Measurements from ENCODE around the gene MYLK.
"Not testable (repeated sequence)": the region's sequence is repeated elsewhere in the genome, so short reads cannot be mapped to it uniquely, and the experiment has no call there.

MYLK gene

DNA sequence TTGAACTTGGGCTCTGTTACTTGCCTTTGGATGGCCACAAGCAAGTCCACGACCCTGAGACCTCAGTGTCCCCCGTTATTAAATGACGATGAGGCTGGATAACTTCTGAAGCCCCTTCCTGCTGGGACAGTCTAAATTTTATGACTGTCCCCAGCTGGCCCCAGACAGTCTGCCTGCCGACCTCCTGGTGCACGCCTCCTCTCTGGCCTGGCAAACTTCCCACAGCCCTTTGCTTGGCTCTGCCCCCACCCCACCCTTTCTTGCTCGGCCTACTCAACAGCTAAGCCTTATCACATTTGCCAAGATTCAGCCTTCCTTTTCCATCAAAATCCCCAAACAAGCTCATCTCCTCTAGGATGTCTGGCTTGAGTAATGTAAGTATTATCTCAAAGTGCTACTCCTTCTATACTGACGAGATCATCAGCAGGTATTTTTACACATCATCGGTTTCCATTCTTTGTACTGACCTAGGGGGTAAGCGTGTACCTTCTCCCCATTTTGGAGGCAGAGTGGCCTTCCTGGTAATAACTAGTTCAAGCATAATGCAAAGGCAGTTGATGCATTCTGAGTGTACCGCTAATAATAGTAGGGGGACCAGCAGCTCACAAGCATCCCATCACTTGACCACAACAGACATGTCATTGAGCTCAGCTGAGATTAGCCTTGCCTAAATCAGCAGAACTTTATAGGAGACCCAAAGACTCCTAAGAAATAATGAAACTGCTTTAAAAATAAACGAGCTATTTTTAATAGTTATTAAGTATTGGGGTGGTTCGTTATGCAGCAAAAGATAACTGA lies 178.4 kb downstream of the MYLK start:
- DNase-seq (ENCODE audit: insufficient read length, low spot score) (no peak), FAIRE-seq (no peak)
- TF ChIP-seq, protein P1, sequence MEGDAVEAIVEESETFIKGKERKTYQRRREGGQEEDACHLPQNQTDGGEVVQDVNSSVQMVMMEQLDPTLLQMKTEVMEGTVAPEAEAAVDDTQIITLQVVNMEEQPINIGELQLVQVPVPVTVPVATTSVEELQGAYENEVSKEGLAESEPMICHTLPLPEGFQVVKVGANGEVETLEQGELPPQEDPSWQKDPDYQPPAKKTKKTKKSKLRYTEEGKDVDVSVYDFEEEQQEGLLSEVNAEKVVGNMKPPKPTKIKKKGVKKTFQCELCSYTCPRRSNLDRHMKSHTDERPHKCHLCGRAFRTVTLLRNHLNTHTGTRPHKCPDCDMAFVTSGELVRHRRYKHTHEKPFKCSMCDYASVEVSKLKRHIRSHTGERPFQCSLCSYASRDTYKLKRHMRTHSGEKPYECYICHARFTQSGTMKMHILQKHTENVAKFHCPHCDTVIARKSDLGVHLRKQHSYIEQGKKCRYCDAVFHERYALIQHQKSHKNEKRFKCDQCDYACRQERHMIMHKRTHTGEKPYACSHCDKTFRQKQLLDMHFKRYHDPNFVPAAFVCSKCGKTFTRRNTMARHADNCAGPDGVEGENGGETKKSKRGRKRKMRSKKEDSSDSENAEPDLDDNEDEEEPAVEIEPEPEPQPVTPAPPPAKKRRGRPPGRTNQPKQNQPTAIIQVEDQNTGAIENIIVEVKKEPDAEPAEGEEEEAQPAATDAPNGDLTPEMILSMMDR (IDR thresholded peaks at IDR 0.05; ENCODE audit: insufficient read depth, missing control alignments): no peak

GRCh38 chr3:123703663-123704062 lies 180.5 kb downstream of the MYLK start:
- FAIRE-seq; DNase-seq (ENCODE audit: insufficient read length, low spot score): not testable (repeated sequence)

DNA sequence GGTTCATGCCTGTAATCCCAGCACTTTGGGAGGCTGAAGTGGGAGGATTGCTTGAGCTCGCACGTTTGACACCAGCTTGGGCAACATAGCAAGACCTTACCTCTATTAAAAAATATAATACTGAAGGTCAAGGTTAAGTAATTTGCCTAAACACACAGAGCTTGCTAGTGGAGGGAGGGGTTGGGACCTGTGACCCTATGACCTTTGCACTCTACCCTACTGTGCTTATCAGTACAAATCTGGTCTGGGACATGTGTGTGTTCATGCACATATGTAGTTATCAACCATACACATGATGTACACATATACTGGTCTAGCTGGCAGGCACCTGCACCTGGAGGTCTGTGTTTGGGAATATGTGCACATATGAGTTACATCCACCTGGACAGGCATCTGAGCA lies 181.4 kb downstream of the MYLK start:
- TF ChIP-seq, protein P1 (IDR thresholded peaks at IDR 0.05; ENCODE audit: insufficient read depth, missing control alignments): no peak
- FAIRE-seq: no peak

DNA sequence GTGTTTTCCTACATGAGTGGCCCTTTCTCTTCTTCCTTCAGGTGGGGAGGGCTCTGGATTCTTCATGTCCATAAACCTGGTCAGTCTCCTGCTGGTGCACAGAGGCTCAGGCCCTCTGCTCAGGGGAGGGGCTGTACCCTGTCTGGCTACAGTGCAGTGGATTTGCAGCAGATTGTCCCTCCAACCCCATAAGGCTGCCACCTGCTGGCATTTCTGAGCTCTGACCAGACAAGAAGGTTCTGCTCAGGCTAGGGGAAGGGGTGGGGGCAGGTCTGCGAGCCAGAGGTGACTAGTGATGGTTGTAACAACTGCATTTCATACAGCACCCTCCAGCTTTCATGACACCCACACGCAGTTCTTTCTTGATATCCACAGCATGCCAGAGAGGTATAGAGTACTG lies 182.1 kb downstream of the MYLK start:
- TF ChIP-seq, protein P1 (IDR thresholded peaks at IDR 0.05; ENCODE audit: insufficient read depth, missing control alignments): peak; percentile 61
- FAIRE-seq; DNase-seq (ENCODE audit: insufficient read length, low spot score): not testable (repeated sequence)

More for the DNA sequence above, 181.4 kb downstream of the MYLK start:
- DNase-seq (ENCODE audit: insufficient read length, low spot score): no peak

DNA sequence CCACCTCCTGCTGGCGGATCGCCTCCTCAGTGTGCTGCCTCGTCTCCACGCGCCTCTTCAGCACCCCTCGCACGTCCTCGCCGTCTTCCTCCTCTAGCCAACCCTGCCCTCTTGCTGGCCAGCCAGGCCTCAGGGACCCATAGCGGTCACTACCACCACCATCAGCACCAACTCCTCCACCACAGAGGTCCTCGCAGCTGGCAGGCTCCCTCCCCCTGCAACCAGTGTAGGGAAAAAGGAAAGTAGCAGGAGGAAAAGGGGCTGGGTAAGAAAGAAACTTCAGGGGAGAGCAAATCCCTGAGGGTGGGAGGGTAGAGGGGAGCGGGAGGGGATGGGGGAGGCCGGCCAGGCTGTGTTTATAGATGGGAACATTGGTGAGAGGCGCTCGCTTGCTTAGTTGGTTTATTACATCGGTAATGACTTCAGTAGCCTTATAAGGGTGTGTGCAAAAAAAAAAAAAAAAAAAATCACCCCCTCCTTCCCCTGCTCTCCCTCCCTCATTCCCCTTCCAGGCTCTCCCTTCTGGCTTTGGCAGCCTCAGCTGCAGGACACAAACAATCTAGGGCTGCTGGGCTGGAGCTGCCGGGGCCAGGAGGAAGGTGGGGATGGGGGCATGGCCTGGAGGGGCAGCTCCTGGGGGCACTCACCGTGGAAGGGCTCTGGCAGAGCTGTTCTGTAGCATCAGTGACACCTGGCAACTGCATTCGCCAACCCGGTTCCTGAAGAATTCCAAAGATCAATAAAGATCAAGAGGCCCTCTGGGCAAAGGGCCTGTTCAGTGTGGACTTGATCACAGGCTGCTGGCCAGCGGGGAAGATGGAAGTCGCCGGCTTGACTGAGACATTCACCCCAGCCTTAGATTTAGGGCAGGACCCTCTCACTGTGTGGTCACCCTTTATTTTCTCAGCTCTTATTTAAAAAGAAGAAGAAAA lies 183.1 kb downstream of the MYLK start:
- DNase-seq (ENCODE audit: insufficient read length, low spot score) (no peak), FAIRE-seq (no peak)
- TF ChIP-seq, protein P1 (IDR thresholded peaks at IDR 0.05; ENCODE audit: insufficient read depth, missing control alignments): no peak

GRCh38 chr3:123698813-123699212 lies 185.3 kb downstream of the MYLK start:
- FAIRE-seq (no peak), DNase-seq (ENCODE audit: insufficient read length, low spot score) (no peak)
- TF ChIP-seq, protein P1 (IDR thresholded peaks at IDR 0.05; ENCODE audit: insufficient read depth, missing control alignments): no peak

DNA sequence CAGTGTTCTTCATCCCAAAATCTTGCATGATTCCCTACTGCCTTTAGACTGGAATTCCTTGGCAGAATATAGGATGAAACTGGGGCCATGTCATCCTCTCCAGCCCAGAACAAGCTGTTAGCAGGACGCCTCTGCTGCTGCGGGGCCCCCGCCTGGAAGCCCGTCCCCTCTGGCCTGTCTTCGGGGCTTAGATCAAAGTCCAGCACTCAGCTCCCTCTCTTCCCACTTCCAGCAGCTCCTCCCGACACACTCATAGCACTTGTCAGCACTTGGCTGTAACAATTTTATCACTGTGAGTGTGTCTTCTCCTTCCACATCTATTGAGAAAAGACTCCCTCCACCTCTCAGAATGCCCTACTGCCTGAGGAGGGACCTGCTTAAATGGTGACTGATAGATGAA lies 187.3 kb downstream of the MYLK start:
- FAIRE-seq: no peak
- TF ChIP-seq, protein P1 (IDR thresholded peaks at IDR 0.05; ENCODE audit: insufficient read depth, missing control alignments): no peak
- DNase-seq (ENCODE audit: insufficient read length, low spot score): no peak

Measured in D721Med (cell line).